HPDE6-E6E7 (cell line): ENCODE results near the gene CTBS.
"Not testable (repeated sequence)": the region's sequence is repeated elsewhere in the genome, so short reads cannot be mapped to it uniquely, and the experiment has no call there.

ENCODE experiments used
- DNase-seq: peaks from one replicate; pipeline ENCODE4 v3.0.0; 2011; ENCODE audit warnings: missing footprints; ENCODE audit errors: extremely low spot score

Gene CTBS

GRCh38 chr1:84573967-84574842, at the start of gene CTBS:
TSS of gene CTBS (minus strand) at chr1:84574440. CDS start at chr1:84574415, 25 bp downstream.
- peak; percentile 87 for DNase-seq

GRCh38 chr1:84621553-84621952, 47.3 kb upstream of the CTBS start:
- no peak for DNase-seq

- peak; percentile 74 for DNase-seq
Observed at GRCh38 chr1:84620720-84621313, 46.6 kb upstream of the CTBS start.

- DNase-seq = peak; percentile 82
Observed at GRCh38 chr1:84619383-84620102, 45.3 kb upstream of the CTBS start.

GRCh38 chr1:84617349-84617748, 43.1 kb upstream of the CTBS start:
- DNase-seq = no peak

GRCh38 chr1:84615790-84616189, 41.5 kb upstream of the CTBS start:
- DNase-seq = no peak

- no peak for DNase-seq
Observed at GRCh38 chr1:84613887-84614286, 39.6 kb upstream of the CTBS start.

GRCh38 chr1:84613026-84613425, 38.8 kb upstream of the CTBS start:
- DNase-seq = no peak

- DNase-seq = no peak
Observed at GRCh38 chr1:84611796-84612195, 37.6 kb upstream of the CTBS start.

- DNase-seq = no peak
Observed at GRCh38 chr1:84611091-84611490, 36.9 kb upstream of the CTBS start.

- DNase-seq = no peak
Observed at GRCh38 chr1:84606977-84607376, 32.7 kb upstream of the CTBS start.

- no peak for DNase-seq
Observed at GRCh38 chr1:84605157-84605556, 30.9 kb upstream of the CTBS start.

GRCh38 chr1:84603941-84604830, 29.9 kb upstream of the CTBS start:
- DNase-seq = peak; percentile 82

- no peak for DNase-seq
Observed at GRCh38 chr1:84603223-84603622, 29.0 kb upstream of the CTBS start.

- DNase-seq = no peak
Observed at GRCh38 chr1:84600796-84601195, 26.6 kb upstream of the CTBS start.

GRCh38 chr1:84598846-84599741, 24.9 kb upstream of the CTBS start:
- DNase-seq = peak; percentile 23

GRCh38 chr1:84598418-84598817, 24.2 kb upstream of the CTBS start:
- DNase-seq = no peak

- DNase-seq = no peak
Observed at GRCh38 chr1:84597011-84597410, 22.8 kb upstream of the CTBS start.

- not testable (repeated sequence) for DNase-seq
Observed at GRCh38 chr1:84594959-84595358, 20.7 kb upstream of the CTBS start.

GRCh38 chr1:84587099-84587498, 12.9 kb upstream of the CTBS start:
- no peak for DNase-seq

- DNase-seq = no peak
Observed at GRCh38 chr1:84585803-84586202, 11.6 kb upstream of the CTBS start.
